HepG2 (cell line): ENCODE data around the gene ZC3H18. TPM values are rescaled to one million over a fixed set of nuclear protein-coding genes. Genes with fewer than 3 reads are reported as not detected.

Experiments used
- ATAC-seq: fragments of 200-7000 bp; cut with Tn5 transposase; 3 replicates; pipeline ENCODE4 v1.9.1; 2020; ENCODE audit warnings: mild to moderate bottlenecking, moderate library complexity
- BruUV-seq: library from RNA; stranded (reverse); fragments of 400-500 nt; replicated peaks from 2 replicates; lab custom pipeline; 2021; lab: Mats Ljungman, UMichigan
- CTCF ChIA-PET: fragments of 300-600 bp; formaldehyde crosslinking; extraction: SDS; loops from one replicate; lab custom pipeline; 2021; ENCODE audit warnings: low total read pairs, inconsistent platforms, low intra/inter-chr PET ratio; lab: Yijun Ruan, JAX
- POLR2A ChIA-PET: fragments of 350-600 bp; sonication (Branson Sonifier 250); formaldehyde crosslinking; loops from one replicate; lab custom pipeline; 2020; ENCODE audit warnings: antibody characterized with exemption, inconsistent platforms; lab: Yijun Ruan, JAX
- DNase-seq: peaks from one replicate; pipeline ENCODE4 v3.0.0-alpha.2; 2015; ENCODE audit warnings: low spot score
- FAIRE-seq: peaks from 3 replicates; lab custom pipeline; 2011; peaks lifted over from hg19 to GRCh38; lab: Jason Lieb, UNC
- H2AFZ ChIP-seq: one replicate; pipeline ENCODE4 v1.6.1; 2011; ENCODE audit warnings: low read length, inconsistent platforms
- H3K27ac ChIP-seq: fragments of 300-600 bp; 3 replicates; pipeline ENCODE4 v1.8.0; 2011; ENCODE audit warnings: mixed run types, mild to moderate bottlenecking, mixed read lengths, low read length, inconsistent platforms; ENCODE audit not compliant: insufficient read depth; ENCODE audit errors: extremely low read length
- H3K27me3 ChIP-seq, 2 experiments: fragments of 200-600 bp in 1 of 2; 2 replicates in 1 of 2; 3 replicates in 1 of 2; pipeline versions ENCODE4 v1.6.0 to v1.8.0; 2011; ENCODE audit warnings: low read length in 2 of 2, mild to moderate bottlenecking in 2 of 2, moderate library complexity in 2 of 2, inconsistent platforms in 1 of 2; ENCODE audit not compliant: insufficient read depth in 2 of 2, control insufficient read depth in 1 of 2
- H3K36me3 ChIP-seq, 2 experiments: fragments of 200-600 bp in 1 of 2; replicated peaks in 1 of 2; 2 replicates in 1 of 2; 3 replicates in 1 of 2; pipeline versions ENCODE4 v1.5.1 to v1.8.0; 2011; ENCODE audit warnings: low read length in 2 of 2, inconsistent platforms in 1 of 2; ENCODE audit not compliant: insufficient read depth in 2 of 2, control insufficient read depth in 1 of 2
- H3K4me1 ChIP-seq: 2 replicates; pipeline ENCODE4 v1.5.1; 2012; ENCODE audit warnings: low read length, inconsistent platforms; ENCODE audit not compliant: insufficient read depth
- H3K4me2 ChIP-seq: 2 replicates; pipeline ENCODE4 v1.6.0; 2011; ENCODE audit warnings: low read depth, low read length, inconsistent platforms
- H3K4me3 ChIP-seq, 3 experiments: fragments of 200-600 bp in 1 of 3; sonication (generic), shearing (Covaris generic) in 1 of 3; replicated peaks in 1 of 3; 2 replicates each; pipeline ENCODE4 v1.5.1; 2011 to 2016; ENCODE audit warnings: low read length in 3 of 3, inconsistent platforms in 2 of 3, low read depth in 2 of 3, mild to moderate bottlenecking in 2 of 3, control low read depth in 1 of 3, mixed read lengths in 1 of 3; ENCODE audit not compliant: insufficient read depth in 1 of 3
- H3K79me2 ChIP-seq: one replicate; pipeline ENCODE4 v1.6.1; 2011; ENCODE audit warnings: low read length, inconsistent platforms; ENCODE audit not compliant: insufficient read depth
- H3K9ac ChIP-seq: 2 replicates; pipeline ENCODE4 v1.6.0; 2011; ENCODE audit warnings: mild to moderate bottlenecking, low read depth, low read length, inconsistent platforms; ENCODE audit not compliant: insufficient read depth
- H3K9me3 ChIP-seq: 2 replicates; pipeline ENCODE4 v1.5.1; 2012; ENCODE audit warnings: mild to moderate bottlenecking, low read length
- H4K20me1 ChIP-seq: 2 replicates; pipeline ENCODE4 v1.6.0; 2011; ENCODE audit warnings: inconsistent platforms, mild to moderate bottlenecking, low read length, moderate library complexity; ENCODE audit not compliant: insufficient read depth
- CTCF ChIP-seq: sonication (generic); formaldehyde crosslinking; IDR thresholded peaks from 2 replicates; pipeline ENCODE4 v1.5.0; 2020; ENCODE audit warnings: mild to moderate bottlenecking, missing genetic modification reagents, moderate library complexity
- GATAD1 ChIP-seq: IDR thresholded peaks from 2 replicates; pipeline ENCODE4 v1.6.1; 2016; ENCODE audit warnings: missing genetic modification reagents, missing compliant biosample characterization
- GLI4 ChIP-seq: sonication (generic); formaldehyde crosslinking; IDR thresholded peaks from 2 replicates; pipeline ENCODE4 v1.5.1; 2020; ENCODE audit warnings: missing genetic modification reagents, mild to moderate bottlenecking, moderate library complexity, borderline replicate concordance
- HNF4A ChIP-seq: sonication (generic); formaldehyde crosslinking; IDR thresholded peaks from 2 replicates; pipeline ENCODE4 v1.4.0; 2020; ENCODE audit warnings: missing genetic modification reagents
- MBD4 ChIP-seq: IDR thresholded peaks from 2 replicates; pipeline ENCODE4 v1.6.1; 2012; ENCODE audit warnings: low read length, inconsistent platforms, borderline replicate concordance
- SAP130 ChIP-seq: IDR thresholded peaks from 2 replicates; pipeline ENCODE4 v1.6.1; 2016; ENCODE audit warnings: low read depth
- SKI ChIP-seq: fragments of 450-650 bp; IDR thresholded peaks from one replicate; pipeline ENCODE4 v1.6.1; 2018; ENCODE audit warnings: mild to moderate bottlenecking; ENCODE audit not compliant: partially characterized antibody
- STAG1 ChIP-seq: sonication (generic); formaldehyde crosslinking; IDR thresholded peaks from 2 replicates; pipeline ENCODE4 v1.4.0; 2020; ENCODE audit warnings: missing genetic modification reagents
- XRCC5 ChIP-seq: fragments of 200-400 bp; formaldehyde crosslinking; optimal IDR thresholded peaks from 2 replicates; pipeline ENCODE3; 2017; ENCODE audit warnings: mild to moderate bottlenecking, low read length
- ZBTB3 ChIP-seq: sonication (generic); formaldehyde crosslinking; IDR thresholded peaks from 2 replicates; pipeline ENCODE4 v1.4.0; 2020; ENCODE audit warnings: low read depth, mild to moderate bottlenecking, moderate library complexity, missing genetic modification reagents, borderline replicate concordance
- ZBTB38 ChIP-seq: sonication (generic); formaldehyde crosslinking; IDR thresholded peaks from 2 replicates; pipeline ENCODE4 v1.5.1; 2020; ENCODE audit warnings: mild to moderate bottlenecking, missing genetic modification reagents
- ZNF275 ChIP-seq: sonication (generic); formaldehyde crosslinking; IDR thresholded peaks from 2 replicates; pipeline ENCODE4 v1.8.0; 2022; ENCODE audit warnings: missing genetic modification reagents, mild to moderate bottlenecking, inconsistent platforms, borderline replicate concordance
- ZNF572 ChIP-seq: sonication (generic); formaldehyde crosslinking; IDR thresholded peaks from 2 replicates; pipeline ENCODE4 v1.5.1; 2020; ENCODE audit warnings: mild to moderate bottlenecking, missing genetic modification reagents
- ZNF614 ChIP-seq: IDR thresholded peaks from 2 replicates; pipeline ENCODE4 v1.6.1; 2018; ENCODE audit warnings: missing biosample characterization, missing genetic modification reagents, inconsistent platforms, borderline replicate concordance
- ZNF687 ChIP-seq: sonication (generic); formaldehyde crosslinking; IDR thresholded peaks from 2 replicates; pipeline ENCODE4 v1.5.1; 2020; ENCODE audit warnings: mild to moderate bottlenecking, missing genetic modification reagents, moderate library complexity
- ZNF768 ChIP-seq: sonication (generic); formaldehyde crosslinking; IDR thresholded peaks from 2 replicates; pipeline ENCODE4 v1.4.0; 2020; ENCODE audit warnings: missing genetic modification reagents
- ZNF788 ChIP-seq: sonication (generic); formaldehyde crosslinking; IDR thresholded peaks from 2 replicates; pipeline ENCODE4 v1.5.0; 2020; ENCODE audit warnings: mild to moderate bottlenecking, missing genetic modification reagents, borderline replicate concordance
- ZSCAN20 ChIP-seq: sonication (generic); formaldehyde crosslinking; IDR thresholded peaks from 2 replicates; pipeline ENCODE4 v1.4.0; 2020; ENCODE audit warnings: missing genetic modification reagents, mild to moderate bottlenecking, borderline replicate concordance
- ZSCAN31 ChIP-seq: sonication (generic); formaldehyde crosslinking; IDR thresholded peaks from 2 replicates; pipeline ENCODE4 v1.5.0; 2020; ENCODE audit warnings: low read depth, mild to moderate bottlenecking, missing genetic modification reagents
- WGBS: methylation state at CpG from one replicate; pipeline ENCODE4 v1.1.6; 2017; ENCODE audit warnings: low lambda C conversion rate; 5-methylcytosine and 5-hydroxymethylcytosine counted together
- in situ Hi-C: cut with HindIII; loops from 2 replicates; pipeline ENCODE4 v1.10.0; 2017; ENCODE audit warnings: low pct_unique_long_range_greater_than_20kb; ENCODE audit not compliant: extremely low pct_ligation_motif_present
- intact Hi-C: fragments of 100-400 bp; cut with micrococcal nuclease; formaldehyde crosslinking; loops from one replicate; pipeline ENCODE4 v1.10.0; 2022; ENCODE audit not compliant: unreplicated experiment
- polyA plus RNA-seq, 8 experiments: library from polyadenylated mRNA; depleted of rRNA in 3 of 8; stranded (reverse) in 7 of 8; unstranded in 1 of 8; fragments of >200 nt; fragmentation: Illumina TruSeq in 4 of 8; extraction: Trizol in 4 of 8; gene quantifications; 2 replicates each; pipeline versions ENCODE4 v1.2.1 to v1.2.3, GENCODE V29; 2011 to 2016; ENCODE audit warnings: low read depth in 4 of 8, missing spikeins in 1 of 8, mixed read lengths in 1 of 8; ENCODE audit not compliant: insufficient read depth in 1 of 8
- total RNA-seq, 5 experiments: library from RNA; depleted of rRNA; stranded (reverse); fragments of >200 nt; fragmentation: Illumina TruSeq; extraction: Trizol; gene quantifications; 2 replicates each; pipeline ENCODE4 v1.2.3, GENCODE V29; 2016; ENCODE audit warnings: low read depth in 1 of 5

Gene ZC3H18
- total and polyA plus RNA-seq, 2 of the 13 experiments (the other 11 are each of a cell fraction or from before 2014, with no cell fraction given): 11.2 to 27.4 TPM

DNA sequence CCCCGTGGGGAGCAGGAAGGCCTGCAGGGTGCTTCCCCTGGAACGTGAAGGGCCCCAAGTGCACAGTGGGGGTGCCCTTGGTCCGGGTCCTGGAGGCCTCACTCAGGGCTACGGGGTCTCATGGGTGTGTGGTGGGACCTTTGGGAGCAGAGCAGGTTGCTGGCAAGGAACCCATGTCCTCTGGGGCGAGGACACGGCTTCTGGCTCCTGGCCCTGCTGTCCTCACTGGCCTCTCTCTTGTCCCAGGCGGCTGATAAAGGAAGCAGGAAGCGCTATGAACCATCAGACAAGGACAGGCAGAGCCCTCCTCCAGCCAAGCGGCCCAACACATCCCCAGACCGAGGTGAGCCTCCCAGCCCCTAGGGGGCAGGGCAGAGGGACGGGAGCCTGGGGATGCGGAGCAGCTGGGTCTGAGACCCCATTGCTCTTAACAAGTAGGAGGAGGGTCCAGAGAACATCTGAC is 58.3 kb downstream of the ZC3H18 start:
- ATAC-seq: peak; percentile 83
- POLR2A ChIA-PET: no interaction called here
- Histone ChIP-seq H3K9ac (no peak overlapping the region), H3K4me1 (no peaks in the 10 kb centered on the region), H4K20me1 (peaks cover 3% of the 10 kb centered on the region; the same call in 1 of the 2 replicates), H3K36me3 (peaks cover 42 to 90% of the 10 kb centered on the region in 2 experiments), H2AFZ (no peak overlapping the region), H3K27me3 (no peaks in the 10 kb centered on the region), H3K4me2 (no peak overlapping the region), H3K9me3 (no peaks in the 10 kb centered on the region), H3K79me2 (no peaks in the 10 kb centered on the region), H3K4me3 (no peak overlapping the region), H3K27ac (no peak overlapping the region)
- no TSS peak for BruUV-seq
- in situ Hi-C loops: no loop called here
- CTCF ChIA-PET: no interaction called here
- peak; percentile 76 for FAIRE-seq
- DNase-seq: peak; percentile 59
- WGBS: 83% methylated on average over 9 of the region's 12 CpGs
- intact Hi-C loops: no loop called here
- TF ChIP-seq ZNF687 (CRISPR knock-in tag) (peak; percentile 67), ZNF572 (CRISPR knock-in tag) (0 out of 2 replicates have a peak, but pooled peaks have one; percentile 24), ZNF614 (CRISPR knock-in tag) (no peak), MBD4 (no peak), ZNF275 (CRISPR knock-in tag) (no peak), CTCF (peak; percentile 78), ZSCAN31 (CRISPR knock-in tag) (0 out of 2 replicates have a peak, but pooled peaks have one; percentile 31), SKI (peak; percentile 40), GATAD1 (CRISPR knock-in tag) (0 out of 2 replicates have a peak, but pooled peaks have one; percentile 48), XRCC5 (peak; percentile 73), ZSCAN20 (CRISPR knock-in tag) (no peak), STAG1 (CRISPR knock-in tag) (peak; percentile 47), GLI4 (no peak), ZNF788 (CRISPR knock-in tag) (no peak; the same call in 1 of the 2 replicates), ZBTB3 (CRISPR knock-in tag) (no peak), ZNF768 (peak; percentile 13; the same call in 1 of the 2 replicates), ZBTB38 (peak; percentile 99), SAP130 (CRISPR knock-in tag) (peak; percentile 39; the same call in 1 of the 2 replicates), HNF4A (0 out of 2 replicates have a peak, but pooled peaks have one; percentile 7)
